Omental fat pad (tissue), 4 donors: Measurements from ENCODE around the gene DRAP1. TPM values are rescaled to one million over a fixed set of nuclear protein-coding genes. Genes with fewer than 3 reads are reported as not detected.

Experiments used
- ATAC-seq: fragments of 150-250 bp; one replicate; pipeline ENCODE4 v1.9.1; 2016; ENCODE audit warnings: mild to moderate bottlenecking, moderate library complexity; ENCODE audit not compliant: low FRiP score
- DNase-seq: peaks from one replicate; pipeline ENCODE4 v3.0.0-alpha.2; 2019; ENCODE audit warnings: low spot score
- total RNA-seq, 4 donors: library from RNA; depleted of rRNA; stranded (reverse); fragments of >200 nt; gene quantifications; one replicate each; pipeline ENCODE4 v1.1.0, GENCODE V29; 2016
- TF ChIP-seq, protein P1 (sequence below), 3 donors: fragments of 450-650 bp; IDR thresholded peaks; one replicate each; pipeline ENCODE4 v1.5.1; 2016 to 2017; ENCODE audit warnings: antibody characterized with exemption in 3 of 3, mild to moderate bottlenecking in 3 of 3, moderate library complexity in 2 of 3

The DRAP1 gene
- total RNA-seq, 4 donors from 2014 or later = 53.0 to 88.6 (median 72.5) TPM

DNA sequence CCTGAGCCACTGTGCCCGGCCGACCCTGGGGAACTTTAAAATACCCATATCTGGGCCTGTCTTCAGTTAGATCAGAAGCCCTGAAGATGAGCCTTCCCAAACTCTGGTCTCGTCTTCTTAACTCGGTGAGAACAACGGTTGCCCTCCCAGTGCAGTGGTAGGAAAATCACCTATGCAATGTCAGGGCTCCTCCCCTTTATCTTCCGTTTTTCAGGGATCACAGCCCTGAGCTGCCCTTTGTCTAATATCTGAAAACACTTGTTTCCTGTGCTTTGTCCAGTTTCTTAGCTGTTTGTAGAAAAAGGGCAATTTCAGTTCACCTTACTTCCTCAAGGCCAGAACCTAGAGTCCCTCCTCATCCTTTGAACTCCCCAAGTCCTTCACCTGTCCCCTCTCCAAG, 9.4 kb downstream of the DRAP1 start:
- ATAC-seq (no peak), DNase-seq (no peak)
- TF ChIP-seq, protein P1, sequence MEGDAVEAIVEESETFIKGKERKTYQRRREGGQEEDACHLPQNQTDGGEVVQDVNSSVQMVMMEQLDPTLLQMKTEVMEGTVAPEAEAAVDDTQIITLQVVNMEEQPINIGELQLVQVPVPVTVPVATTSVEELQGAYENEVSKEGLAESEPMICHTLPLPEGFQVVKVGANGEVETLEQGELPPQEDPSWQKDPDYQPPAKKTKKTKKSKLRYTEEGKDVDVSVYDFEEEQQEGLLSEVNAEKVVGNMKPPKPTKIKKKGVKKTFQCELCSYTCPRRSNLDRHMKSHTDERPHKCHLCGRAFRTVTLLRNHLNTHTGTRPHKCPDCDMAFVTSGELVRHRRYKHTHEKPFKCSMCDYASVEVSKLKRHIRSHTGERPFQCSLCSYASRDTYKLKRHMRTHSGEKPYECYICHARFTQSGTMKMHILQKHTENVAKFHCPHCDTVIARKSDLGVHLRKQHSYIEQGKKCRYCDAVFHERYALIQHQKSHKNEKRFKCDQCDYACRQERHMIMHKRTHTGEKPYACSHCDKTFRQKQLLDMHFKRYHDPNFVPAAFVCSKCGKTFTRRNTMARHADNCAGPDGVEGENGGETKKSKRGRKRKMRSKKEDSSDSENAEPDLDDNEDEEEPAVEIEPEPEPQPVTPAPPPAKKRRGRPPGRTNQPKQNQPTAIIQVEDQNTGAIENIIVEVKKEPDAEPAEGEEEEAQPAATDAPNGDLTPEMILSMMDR (IDR thresholded peaks at IDR 0.05) = no peak

DNA sequence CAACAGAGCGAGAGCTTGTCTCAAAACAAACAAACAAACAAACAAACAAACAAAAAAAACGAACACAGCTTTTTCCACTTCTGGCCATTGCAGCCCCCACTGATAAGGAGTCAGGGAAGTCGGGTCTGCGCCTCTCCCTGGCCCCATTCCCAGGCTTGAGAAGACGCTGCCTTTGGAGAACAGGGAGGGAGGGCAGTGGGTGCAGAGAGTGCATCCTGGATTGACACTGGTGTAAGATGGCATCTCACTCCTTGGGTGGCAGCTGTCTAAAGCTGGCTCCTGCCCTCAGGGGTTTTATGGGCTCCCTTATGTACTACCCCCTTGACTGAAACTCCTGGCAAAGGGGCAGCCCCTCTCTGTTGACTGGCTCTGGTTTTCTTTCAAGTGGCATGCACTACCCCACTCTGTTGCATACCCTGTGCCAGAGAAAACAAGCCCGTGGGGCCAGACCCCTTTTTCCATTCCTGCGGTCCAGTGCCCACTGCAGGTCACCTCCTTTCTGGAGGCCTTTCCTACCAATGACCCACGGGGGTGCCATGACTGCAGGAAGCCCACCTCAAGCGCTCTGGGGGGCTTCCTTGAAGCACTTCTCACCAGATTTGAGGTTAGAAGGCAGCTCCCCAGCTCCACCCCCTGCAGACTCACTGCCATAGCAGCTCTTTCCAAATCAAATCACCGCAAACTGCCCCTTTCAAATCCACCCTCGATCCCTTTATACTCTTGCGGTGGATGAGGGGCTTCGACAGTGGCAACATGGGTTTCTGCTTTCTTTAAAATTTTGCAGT, 12.7 kb downstream of the DRAP1 start:
- ATAC-seq = no peak
- TF ChIP-seq, protein P1 (IDR thresholded peaks at IDR 0.05) = no peak
- no peak for DNase-seq

DNA sequence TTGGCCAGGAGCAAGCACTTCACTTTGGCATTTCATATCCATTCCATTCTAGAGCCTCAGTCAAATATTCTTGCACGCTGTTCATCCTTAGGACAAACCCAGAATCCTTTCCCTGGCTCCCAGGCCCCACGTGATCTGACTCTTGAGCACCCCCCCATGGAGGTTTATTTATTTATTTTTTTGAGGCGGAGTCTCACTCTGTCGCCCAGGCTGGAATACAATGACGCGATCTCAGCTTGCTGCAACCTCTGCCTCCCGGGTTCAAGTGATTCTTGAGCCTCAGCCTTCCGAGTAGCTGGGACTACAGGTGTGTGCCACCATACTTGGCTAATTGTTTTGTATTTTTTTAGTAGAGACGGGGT, 13.3 kb downstream of the DRAP1 start:
- no peak for ATAC-seq
- no peak for DNase-seq
- TF ChIP-seq, protein P1 (IDR thresholded peaks at IDR 0.05) = no peak

DNA sequence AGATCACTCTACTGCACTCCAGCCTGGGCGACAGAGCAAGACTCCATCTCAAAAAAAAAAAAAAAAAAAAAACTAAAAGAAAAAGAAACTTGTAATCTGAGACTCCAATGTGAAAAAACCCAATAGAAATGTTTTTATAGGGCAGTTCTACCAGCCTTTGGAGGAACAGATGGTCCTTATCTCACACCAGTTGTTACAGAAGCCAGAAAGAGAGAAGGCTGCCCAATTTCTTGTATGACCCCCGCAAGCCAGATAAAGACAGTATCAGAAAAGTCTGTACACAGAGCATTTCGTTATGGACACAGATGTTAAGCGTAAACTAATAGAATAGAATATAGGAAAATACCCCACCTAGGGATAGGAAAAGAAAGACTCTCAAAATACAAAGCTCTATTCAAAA, 14.8 kb downstream of the DRAP1 start:
- no peak for ATAC-seq
- TF ChIP-seq, protein P1 (IDR thresholded peaks at IDR 0.05) = no peak
- DNase-seq = no peak

DNA sequence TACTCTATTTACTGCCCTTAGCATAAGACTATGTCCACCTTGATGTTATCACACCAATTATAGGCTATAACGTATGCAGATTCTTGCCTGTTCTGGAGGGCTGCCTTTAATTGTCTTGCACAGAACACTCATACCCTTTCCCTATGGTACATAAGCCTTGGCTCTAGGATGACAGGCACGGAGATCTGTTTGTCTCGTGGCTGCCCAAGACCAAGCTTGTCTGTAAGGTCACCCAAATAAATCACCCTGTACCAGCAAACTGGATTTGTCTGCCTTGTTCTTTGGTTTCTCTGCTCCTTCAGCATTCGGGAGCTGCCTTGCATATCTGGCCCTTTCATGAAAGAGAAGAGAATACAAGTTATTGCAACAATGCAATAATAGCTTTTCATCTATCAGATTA, 18.5 kb downstream of the DRAP1 start:
- TF ChIP-seq, protein P1 (IDR thresholded peaks at IDR 0.05) = no peak
- no peak for DNase-seq
- ATAC-seq = no peak

DNA sequence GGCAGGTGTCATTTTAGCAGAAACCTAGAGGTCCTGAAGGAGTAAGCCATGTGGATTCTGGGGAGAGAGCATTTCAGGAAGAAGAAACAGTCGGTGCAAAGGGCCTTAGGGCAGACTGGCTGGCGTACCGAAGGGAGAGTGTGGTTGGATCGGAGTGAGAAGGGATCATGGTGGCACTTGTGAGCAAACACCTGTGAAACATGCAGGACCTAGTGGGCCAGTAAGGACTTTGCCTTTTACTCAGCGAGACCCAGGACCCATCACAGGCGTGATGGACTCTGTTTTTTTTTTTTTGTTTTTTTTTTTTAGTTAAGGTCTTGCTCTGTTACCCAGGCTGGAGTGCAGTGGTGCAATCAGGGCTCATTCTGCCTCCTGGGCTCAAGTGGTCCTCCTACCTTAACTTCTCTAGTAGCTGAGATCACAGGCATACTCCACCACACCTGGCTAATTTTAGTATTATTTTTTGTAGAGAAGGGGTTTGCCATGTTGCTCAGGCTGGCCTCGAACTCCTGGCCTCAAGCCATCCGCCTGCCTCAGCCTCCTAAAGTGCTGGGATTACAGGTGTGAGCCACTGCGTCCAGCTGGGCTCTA, 22.6 kb downstream of the DRAP1 start:
- TF ChIP-seq, protein P1 (IDR thresholded peaks at IDR 0.05) = no peak
- ATAC-seq (peak; percentile 20), DNase-seq (no peak)

DNA sequence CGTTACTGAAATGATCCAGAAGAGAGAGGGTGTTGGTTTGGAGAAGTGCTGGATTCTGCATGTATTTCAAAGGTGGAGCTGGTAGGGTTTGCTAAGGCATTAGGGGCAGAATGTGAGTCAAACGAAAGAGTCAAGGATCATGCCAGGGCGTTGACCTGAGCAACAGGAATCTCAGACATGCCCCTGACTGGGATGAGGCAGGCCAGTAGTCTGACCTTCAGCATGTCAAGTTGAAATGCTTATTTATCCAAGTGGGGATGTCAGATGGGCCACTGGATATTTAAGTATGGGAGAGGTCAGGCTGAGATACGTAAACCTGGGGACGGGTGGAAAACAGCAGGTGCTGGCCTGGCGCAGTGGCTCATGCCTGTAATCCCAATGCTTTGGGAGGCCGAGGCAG, 23.3 kb downstream of the DRAP1 start:
- ATAC-seq (no peak), DNase-seq (no peak)
- TF ChIP-seq, protein P1 (IDR thresholded peaks at IDR 0.05) = no peak
